NB4 (cell line): ENCODE data around the gene DOK6.

Experiments
- DNase-seq: peaks from one replicate; pipeline ENCODE4 v3.0.0; 2010; ENCODE audit warnings: low read depth
- H3K4me3 ChIP-seq: one replicate; pipeline ENCODE4 v1.5.1; 2011; ENCODE audit warnings: mild to moderate bottlenecking, low read depth, low read length, moderate library complexity
- CTCF ChIP-seq: IDR thresholded peaks from one replicate; pipeline ENCODE4 v1.5.1; 2012; ENCODE audit warnings: low read depth, low read length
- MAX ChIP-seq: IDR thresholded peaks from 2 replicates; pipeline ENCODE4 v1.6.1; 2011; ENCODE audit warnings: low read depth, low read length
- MYC ChIP-seq: IDR thresholded peaks from 2 replicates; pipeline ENCODE4 v1.6.1; 2011; ENCODE audit warnings: low read depth, low read length
- POLR2A ChIP-seq: IDR thresholded peaks from 2 replicates; pipeline ENCODE4 v1.6.1; 2011; ENCODE audit warnings: mild to moderate bottlenecking; ENCODE audit not compliant: insufficient read length; ENCODE audit errors: extremely low read depth

Gene DOK6

GRCh38 chr18:69885841-69886531, 485.3 kb downstream of the DOK6 start:
- H3K4me3 ChIP-seq = no peak overlapping the region
- no peak for DNase-seq
- TF ChIP-seq POLR2A = no peak
- no peak for TF ChIP-seq CTCF
- no peak for TF ChIP-seq MAX
- TF ChIP-seq MYC = no peak

GRCh38 chr18:69887256-69887655, 486.6 kb downstream of the DOK6 start:
- DNase-seq = no peak
- no peak for TF ChIP-seq CTCF
- TF ChIP-seq MYC = no peak
- TF ChIP-seq MAX = no peak
- no peak for TF ChIP-seq POLR2A
- no peak overlapping the region for H3K4me3 ChIP-seq

GRCh38 chr18:69889009-69889408, 488.3 kb downstream of the DOK6 start:
- no peak for TF ChIP-seq MYC
- TF ChIP-seq MAX = no peak
- no peak for TF ChIP-seq CTCF
- TF ChIP-seq POLR2A = no peak
- DNase-seq = no peak
- no peak overlapping the region for H3K4me3 ChIP-seq

- H3K4me3 ChIP-seq = no peak overlapping the region
- TF ChIP-seq CTCF (no peak), POLR2A (no peak), MYC (no peak), MAX (no peak)
- DNase-seq = no peak
Measured at GRCh38 chr18:69890558-69890957, 489.9 kb downstream of the DOK6 start.

GRCh38 chr18:69894467-69894866, 493.8 kb downstream of the DOK6 start:
- DNase-seq = no peak
- TF ChIP-seq CTCF = no peak
- TF ChIP-seq MAX = no peak
- TF ChIP-seq MYC = no peak
- no peak for TF ChIP-seq POLR2A
- no peak overlapping the region for H3K4me3 ChIP-seq
